ENCODE results near the gene INPP4A.

Gene INPP4A

GRCh38 chr2:98460573-98461497 is 16.2 kb downstream of the INPP4A start:
- peak; percentile 53 to 77 for DNase-seq (ENCODE audit: low read depth in 2 of 2)

DNA sequence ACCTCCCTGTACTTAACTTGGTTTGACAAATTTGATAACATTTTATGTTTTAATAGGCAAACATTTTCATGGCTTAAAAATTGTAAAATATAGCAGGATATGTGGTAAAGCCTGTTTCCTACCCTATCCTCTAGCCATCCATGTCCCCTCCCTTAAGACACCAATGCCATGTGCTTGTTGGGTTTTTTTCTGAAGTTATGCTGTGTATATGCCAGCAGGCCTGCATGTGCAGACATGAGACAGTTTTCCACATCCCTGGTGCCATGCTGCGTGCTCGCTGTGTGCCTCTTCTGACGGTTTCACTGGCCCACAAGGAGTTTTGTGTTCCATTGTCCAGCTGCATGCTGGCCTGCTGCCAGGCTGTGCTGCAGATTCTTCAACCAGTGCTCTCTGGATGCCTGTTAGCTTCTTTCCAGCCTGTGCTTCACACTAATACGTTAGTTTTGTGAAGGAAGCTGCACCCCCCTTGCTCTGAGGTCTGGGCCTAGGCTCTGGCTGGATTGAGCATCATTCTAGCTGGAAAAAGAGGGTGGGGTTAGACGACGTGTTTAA is 16.9 kb downstream of the INPP4A start:
- no peak for DNase-seq (ENCODE audit: low read depth in 2 of 2)

GRCh38 chr2:98463081-98463481 is 18.4 kb downstream of the INPP4A start:
- no peak for DNase-seq (ENCODE audit: low read depth in 2 of 2)

GRCh38 chr2:98463551-98463971 is 18.9 kb downstream of the INPP4A start:
- DNase-seq (ENCODE audit: low read depth in 2 of 2): no peak

DNA sequence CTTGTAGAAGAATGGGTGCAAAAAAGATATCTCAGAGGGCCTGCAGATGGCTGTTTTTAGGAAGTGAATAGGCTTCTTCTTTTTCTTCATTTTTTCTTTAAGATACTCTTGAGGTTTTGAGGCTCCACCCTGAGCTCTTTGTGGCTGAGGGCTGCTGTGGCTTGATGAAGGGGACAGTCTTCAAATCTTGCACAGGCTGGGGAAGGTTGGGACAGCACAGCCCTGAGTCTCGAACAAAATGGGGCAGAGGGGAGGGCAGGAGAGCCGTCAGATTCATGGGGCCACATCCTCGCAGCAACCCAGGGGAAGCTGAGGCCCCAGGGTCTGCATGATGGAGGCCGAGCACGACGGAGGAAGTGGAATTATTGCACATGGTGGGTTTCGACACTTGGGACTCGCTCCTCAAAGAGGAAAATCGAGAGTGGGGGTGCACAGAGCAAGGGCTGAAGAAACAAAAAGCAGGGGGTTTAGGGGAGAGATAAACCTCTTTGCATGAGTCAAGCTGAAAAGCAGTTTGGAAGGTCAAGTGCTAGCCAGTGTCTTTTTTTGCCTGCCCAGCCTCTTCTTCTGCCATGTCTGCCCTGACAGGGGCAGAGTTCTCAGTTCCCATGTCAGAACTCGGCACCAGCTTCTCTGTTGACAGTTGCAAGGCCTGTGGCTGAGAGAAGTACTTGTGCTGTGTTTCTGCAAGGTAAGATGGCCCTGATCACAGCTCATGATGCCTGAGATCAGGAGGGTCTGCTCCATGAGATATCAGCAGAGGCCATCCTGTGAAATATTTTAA is 19.5 kb downstream of the INPP4A start:
- no peak for DNase-seq (ENCODE audit: low read depth in 2 of 2)

DNA sequence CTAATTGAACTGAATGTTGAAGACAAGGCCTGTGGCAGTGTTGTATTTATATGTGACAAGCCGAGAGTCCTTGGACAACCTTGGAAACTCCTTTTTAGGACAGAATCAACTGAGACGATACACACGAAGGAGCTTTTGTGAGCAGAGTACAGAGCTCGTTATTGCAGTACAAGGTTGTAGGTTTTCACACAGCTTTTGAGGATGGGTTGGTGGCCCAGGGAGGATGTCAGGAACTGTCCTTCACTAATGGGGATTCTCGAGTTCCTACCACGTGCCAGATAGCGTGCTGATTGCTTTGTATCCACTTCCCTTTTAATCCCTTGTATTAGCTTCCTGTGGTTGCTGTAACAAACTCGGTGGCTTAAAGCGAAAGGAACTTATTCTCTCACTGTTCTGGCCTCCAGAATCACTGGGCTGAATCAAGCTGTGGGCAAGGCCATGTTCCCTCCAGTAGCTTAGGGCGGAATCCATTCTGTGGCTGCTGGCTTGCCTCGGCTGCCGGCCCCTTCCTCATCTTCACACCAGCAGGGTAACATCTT is 20.2 kb downstream of the INPP4A start:
- DNase-seq (ENCODE audit: low read depth in 2 of 2): no peak

DNA sequence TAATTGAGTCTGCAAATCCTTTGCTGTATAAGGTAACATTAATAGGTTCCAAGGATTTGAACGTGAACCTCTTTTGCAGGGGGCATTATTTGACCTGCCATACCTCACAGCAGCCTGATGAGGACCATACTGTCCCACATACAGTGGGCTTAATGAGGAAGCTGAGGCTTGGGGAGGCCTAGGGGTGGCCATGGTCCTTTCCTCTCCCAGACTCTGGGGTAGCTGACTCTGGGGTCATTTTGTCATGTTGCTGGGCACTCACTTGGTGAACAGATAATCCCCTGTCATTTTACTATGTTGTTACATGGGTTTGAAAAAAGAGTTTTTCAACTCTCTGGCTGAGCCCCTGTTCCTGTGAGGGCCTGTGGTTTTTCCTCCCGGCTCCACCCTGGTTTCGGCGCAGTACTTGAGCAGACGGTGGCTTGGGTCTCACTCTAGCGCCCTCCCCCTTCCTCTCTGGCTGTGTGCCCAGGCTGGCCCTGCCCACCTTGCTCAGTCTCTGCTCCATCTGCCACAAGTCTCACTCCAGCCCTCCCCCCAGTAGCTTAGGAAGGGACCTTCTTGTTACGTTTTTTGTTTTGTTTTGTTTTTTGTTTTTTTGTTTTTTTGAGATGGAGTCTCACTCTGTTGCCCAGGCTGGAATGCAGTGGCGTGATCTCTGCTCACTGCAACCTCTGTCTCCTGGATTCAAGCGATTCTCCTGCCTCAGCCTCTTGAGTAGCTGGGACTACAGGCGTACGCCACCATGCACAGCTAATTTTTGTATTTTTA is 21.0 kb downstream of the INPP4A start:
- DNase-seq (ENCODE audit: low read depth in 2 of 2): peak in 1 of 2 donors; percentile 46

- DNase-seq (ENCODE audit: low read depth in 2 of 2): no peak
These were observed 22.5 kb downstream of the INPP4A start for GRCh38 chr2:98467082-98467536.

DNA sequence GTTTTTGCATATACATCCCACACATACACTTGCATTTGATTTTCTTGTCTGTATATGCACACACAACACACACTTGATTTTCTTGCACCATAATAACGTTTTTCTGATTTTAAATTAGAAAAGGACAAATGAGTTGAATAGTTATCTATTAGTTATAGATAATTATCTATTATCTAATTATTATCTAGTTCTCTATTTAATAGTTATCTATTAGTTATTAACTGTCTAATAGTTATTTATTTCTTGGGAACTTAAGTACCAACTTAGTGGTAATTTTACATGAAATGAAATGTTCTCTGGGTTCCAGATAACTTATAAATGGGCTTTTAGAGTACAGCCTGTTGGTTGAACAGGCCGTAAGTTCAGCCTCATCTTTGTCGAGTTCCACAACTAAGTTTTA is 23.0 kb downstream of the INPP4A start:
- no peak for DNase-seq (ENCODE audit: low read depth in 2 of 2)

DNA sequence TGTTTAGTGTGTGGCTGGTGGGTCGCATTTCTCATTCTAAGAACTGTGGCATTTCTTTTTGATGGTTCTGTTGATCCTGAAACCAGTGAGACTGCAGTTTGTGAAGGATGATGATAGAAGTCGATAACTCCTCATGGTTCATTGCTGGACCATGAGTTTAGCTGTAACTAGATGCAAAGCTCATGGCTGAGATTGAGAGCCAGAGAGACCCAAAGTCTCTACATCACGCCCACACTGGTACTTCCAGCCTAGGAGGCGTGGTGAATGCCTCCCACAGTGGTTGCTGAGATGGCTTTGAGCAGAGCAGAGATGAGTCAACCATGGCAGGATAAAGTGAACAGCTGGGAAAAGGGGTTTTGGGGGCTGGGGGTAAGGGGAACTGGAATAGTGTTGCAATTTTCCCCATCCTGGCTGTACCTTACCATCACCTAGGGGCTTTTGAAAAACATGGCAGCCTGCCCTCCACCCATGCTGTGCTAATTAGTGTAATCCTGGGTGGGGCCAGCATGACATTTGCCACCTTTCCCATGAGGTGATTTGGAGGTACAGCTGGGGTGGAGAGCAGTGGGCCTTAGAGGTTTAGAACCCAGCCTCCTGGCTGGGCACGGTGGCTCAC is 24.1 kb downstream of the INPP4A start:
- no peak for DNase-seq (ENCODE audit: low read depth in 2 of 2)

DNA sequence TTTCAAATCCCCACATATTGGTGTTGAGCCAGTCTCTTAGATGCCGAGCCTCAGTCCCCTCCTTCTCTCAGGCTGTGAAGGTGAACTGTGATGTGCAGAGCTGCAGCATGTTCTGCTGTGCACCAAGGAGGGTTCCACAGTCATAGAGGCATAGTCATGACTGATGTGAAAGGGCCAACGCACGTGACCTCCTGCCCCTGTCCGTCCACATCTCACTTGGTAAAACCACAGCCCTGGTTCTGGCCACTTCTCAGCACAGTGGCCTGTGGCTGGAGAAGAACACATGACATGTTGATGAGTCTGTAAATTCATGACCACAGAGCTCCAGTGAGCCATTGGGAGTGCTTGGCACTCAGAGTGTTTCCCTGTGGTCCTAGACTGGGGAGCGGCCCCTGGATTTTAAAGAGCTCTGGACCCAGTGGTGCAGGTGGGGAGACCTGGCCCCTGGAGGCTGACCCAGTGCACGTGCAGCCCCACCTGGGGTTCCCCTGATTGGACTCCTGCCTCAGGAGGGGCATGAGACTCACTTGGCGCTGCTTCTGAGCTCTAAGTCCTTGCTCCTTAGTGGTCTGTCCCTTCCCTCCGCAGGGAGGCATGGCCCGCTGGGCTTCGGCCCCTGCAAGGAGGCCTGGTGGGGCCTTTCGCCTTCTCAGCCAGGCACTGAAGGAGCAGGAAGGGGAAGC is 25.3 kb downstream of the INPP4A start:
- DNase-seq (ENCODE audit: low read depth in 2 of 2): no peak

DNA sequence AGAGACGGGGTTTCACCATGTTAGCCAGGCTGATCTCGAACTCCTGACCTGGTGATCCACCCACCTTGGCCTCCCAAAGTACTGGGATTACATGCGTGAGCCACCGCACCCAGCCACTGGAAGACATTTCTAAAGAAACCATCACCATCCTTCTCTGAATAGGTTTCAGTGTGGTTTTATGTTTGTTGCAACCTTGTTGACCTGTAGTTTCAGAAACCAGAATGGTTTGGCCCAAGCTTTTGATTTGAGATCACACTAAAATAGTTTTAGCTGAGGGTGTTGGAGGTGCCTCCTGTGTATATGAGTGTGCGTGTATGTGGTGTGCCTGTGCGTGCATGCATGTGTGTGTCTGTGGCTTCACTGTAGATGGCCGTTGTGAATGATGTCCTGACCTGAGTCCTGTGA is 26.2 kb downstream of the INPP4A start:
- DNase-seq (ENCODE audit: low read depth in 2 of 2): no peak

DNA sequence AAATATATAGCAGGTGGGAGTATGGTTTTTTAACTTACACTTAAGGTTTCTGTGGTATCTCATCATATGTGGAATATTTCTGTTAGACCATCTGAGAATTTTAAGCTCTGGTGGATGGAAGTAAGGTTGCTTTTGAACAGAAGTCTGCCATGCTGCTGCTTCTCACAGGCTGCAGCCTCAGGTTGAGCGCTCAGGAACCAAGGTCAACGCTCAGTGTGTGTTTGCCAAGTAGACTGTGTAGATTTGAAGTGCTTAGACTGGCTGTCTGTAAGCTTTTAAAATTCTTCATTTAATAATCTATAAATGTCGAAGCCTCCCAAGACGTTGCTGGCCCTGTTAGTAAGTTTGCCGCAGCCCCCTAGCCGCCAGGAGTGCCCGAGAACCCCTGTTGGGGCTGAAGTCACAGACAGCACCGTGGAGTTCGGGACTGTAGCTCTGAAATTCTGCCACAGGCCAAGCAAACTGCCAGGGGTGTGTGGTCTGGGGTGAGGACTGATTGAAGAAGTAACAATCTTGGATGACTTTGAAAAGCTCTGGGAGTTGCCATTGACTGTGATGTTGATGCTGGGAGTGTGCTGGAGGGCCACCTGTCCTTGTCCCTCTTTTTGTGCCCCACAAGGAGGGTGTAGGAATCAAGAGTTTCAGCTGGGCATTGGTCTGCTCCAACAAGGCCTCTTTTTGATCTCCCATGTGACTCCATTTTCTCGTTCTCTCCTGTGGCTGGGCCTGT is 26.9 kb downstream of the INPP4A start:
- DNase-seq (ENCODE audit: low read depth in 2 of 2): no peak

- no peak for DNase-seq (ENCODE audit: low read depth in 2 of 2)
These were observed 27.5 kb downstream of the INPP4A start for GRCh38 chr2:98472132-98472650.

- DNase-seq (ENCODE audit: low read depth in 2 of 2): no peak
These were observed 28.5 kb downstream of the INPP4A start for GRCh38 chr2:98472961-98473746.

DNA sequence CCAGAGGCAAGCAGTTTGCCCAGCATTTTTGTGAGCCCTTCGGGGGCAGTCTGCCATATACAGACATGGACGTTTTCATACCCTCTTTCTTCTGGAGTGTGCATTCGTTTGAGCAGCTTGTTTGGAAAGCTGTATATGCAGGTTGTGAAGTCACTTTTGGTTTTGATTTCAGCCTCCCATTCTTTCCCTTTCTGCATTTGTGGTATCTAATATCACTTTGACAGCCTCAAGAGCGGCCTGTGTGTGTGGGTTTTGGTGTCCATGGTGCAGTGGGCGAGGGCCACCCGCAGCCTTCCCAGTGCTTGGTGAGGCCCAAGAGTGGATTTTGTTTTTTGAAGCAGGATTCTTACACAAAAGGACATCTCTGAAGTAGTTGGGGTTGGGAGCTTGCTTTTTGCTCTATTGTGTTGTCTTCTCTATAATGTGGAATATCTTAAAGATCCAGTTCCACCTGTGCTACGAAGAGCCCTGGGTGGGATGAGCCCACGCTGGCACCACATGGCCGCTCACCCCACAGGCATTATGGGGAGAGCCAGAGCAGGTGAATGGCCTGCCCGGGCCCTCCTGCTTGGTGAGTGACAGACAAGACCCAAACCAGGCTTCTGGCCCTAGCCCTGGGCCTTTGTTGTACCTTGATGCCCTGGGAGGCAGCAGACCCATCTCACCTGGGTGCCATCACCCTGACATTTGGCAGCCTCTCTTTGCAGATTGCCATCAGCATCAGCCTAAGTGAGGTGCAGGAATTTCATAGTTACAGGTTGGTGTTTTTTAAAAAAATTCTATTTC is 29.5 kb downstream of the INPP4A start:
- DNase-seq (ENCODE audit: low read depth in 2 of 2): no peak

DNA sequence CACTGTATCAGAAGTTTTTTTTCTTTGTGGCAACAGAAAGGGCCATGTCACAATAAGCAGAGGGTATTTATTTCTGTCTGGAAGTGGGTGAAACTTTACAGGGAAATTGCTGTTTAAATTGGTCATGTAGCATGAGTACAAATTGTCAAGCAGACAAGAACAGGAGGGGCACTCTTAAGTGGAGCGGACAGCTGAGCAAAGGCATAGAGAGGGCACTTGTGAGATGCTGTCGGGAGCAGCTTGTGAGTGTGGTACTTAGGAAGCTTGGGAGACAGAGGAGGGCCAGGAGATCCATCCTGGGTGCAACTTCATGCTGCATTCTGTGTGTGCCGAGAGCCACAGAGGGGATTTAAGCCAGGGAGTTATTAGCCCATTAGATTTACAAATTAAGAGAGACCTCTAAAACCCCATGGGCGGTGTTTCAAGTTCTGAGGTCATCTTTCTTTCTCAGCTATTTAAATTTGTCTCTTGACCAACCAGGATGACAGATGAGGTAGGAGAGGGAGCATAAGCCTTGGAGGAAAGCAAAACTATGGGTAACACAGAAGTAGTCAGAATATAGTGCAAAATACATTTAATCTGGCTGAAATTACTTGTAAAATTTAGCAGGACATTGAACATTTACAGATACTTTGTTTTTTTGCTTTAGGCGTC is 30.4 kb downstream of the INPP4A start:
- no peak for DNase-seq (ENCODE audit: low read depth in 2 of 2)
